AG04449 (cell line): ENCODE results near the gene CCDC97.

Experiments
- CTCF ChIA-PET: fragments of 350-600 bp; formaldehyde crosslinking; extraction: SDS; loops from one replicate; lab custom pipeline; 2021; ENCODE audit warnings: antibody characterized with exemption; lab: Yijun Ruan, JAX
- POLR2A ChIA-PET: fragments of 400-600, 350-600 bp; formaldehyde crosslinking; extraction: SDS; loops from one replicate; lab custom pipeline; 2020; ENCODE audit warnings: antibody characterized with exemption, inconsistent platforms; lab: Yijun Ruan, JAX
- DNase-seq: peaks from one replicate; pipeline ENCODE4 v3.0.0-alpha.2; 2010; ENCODE audit warnings: low read depth, low spot score
- H3K4me3 ChIP-seq: 2 replicates; pipeline ENCODE4 v1.5.1; 2011; ENCODE audit warnings: low read depth, mild to moderate bottlenecking, control low read depth, low read length
- TF ChIP-seq, protein P1 (sequence below): IDR thresholded peaks from one replicate; pipeline ENCODE4 v1.5.1; 2011; ENCODE audit warnings: mild to moderate bottlenecking, moderate library complexity, low read length, control low read depth, inconsistent platforms; ENCODE audit not compliant: insufficient read depth; ENCODE audit errors: missing control alignments

Gene CCDC97

DNA sequence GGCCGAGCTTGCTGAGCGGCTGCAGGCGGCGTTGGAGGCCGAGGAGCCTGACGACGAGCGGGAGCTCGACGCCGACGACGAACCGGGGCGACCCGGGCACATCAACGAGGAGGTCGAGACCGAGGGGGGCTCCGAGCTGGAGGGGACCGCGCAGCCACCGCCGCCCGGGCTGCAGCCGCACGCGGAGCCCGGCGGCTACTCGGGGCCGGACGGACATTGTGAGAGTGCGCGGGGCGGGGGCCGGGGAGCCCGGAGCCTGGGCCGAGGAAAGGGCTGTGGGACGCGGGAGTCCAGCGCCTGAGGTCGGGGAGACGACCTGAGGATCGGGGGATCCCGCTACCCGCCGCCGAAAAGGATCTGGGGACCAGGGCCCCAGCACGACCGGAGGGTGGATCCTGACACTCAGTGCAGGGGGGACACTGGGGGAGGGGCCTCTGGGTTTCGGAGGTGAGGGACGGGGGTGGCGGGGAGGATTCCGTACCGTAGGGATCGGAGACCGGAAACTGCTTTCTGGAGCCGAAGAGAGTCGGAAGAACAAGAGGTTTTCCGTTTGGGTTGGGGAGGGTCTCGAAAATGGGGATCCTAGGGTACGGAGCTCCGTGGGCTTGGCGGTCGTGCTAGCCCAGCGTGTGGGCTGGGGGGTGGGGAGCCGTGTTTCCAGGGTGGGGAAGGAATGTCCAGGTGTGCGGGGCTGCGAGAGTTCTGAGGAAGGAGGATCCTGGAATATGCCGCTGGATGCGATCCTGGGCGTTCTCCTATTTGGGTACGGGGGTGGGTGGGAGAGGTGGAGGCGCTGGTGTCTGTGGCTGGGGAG is 45.2 kb upstream of the CCDC97 start:
- no peak for DNase-seq
- CTCF ChIA-PET = interaction anchor here (1.0 to 14.0 kb wide), 10 partner anchors 10 to 87 kb away, joined by 3 to 205 read pairs (median 8); no protein-coding TSS in a partner anchor

DNA sequence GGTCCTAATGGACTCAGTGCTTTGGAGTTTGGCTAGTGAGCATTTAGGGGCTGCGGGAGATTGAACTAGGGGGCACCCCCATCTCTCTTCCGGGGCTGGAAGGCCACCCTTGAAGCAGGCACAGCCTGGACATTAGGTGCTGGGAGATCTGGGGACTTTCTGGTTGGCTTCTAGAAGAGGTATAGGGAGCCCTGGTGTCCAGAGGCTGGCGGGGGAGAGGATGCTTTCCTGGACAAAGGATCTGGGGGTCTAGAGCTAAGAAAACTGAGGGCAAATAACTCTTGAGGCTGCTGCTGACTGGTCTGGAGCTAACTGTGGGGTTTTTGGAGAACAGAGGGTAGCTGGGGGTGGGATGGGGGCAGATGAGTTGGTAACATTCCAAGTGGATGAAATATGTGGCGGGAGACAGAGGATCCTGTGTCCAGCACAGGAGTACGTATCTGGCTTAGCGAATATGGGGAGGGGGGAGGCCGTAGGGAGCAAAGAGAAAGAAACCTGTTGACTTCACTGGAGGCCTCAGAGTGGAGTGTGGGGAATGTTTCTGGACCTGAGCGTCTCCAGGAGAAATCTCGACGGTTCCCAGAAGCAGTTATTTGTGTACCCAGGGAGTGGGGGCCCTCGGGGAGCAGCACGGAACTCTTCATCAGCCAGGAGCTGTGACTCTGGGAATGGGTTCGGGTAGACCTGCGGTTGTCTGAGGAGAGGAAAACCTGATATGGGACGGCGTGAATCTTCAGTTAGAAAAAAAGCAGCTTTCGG is 44.4 kb upstream of the CCDC97 start:
- TF ChIP-seq, protein P1, sequence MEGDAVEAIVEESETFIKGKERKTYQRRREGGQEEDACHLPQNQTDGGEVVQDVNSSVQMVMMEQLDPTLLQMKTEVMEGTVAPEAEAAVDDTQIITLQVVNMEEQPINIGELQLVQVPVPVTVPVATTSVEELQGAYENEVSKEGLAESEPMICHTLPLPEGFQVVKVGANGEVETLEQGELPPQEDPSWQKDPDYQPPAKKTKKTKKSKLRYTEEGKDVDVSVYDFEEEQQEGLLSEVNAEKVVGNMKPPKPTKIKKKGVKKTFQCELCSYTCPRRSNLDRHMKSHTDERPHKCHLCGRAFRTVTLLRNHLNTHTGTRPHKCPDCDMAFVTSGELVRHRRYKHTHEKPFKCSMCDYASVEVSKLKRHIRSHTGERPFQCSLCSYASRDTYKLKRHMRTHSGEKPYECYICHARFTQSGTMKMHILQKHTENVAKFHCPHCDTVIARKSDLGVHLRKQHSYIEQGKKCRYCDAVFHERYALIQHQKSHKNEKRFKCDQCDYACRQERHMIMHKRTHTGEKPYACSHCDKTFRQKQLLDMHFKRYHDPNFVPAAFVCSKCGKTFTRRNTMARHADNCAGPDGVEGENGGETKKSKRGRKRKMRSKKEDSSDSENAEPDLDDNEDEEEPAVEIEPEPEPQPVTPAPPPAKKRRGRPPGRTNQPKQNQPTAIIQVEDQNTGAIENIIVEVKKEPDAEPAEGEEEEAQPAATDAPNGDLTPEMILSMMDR = no peak
- ChIA-PET POLR2A (interaction anchor here (0.8 to 1.4 kb wide), 4 partner anchors 39 to 68 kb away, joined by 3 to 5 read pairs (median 4); partner anchors contain the start of gene AXL), CTCF (interaction anchor here (1.0 to 14.0 kb wide), 8 partner anchors 9 to 86 kb away, joined by 3 to 205 read pairs (median 6); no protein-coding TSS in a partner anchor)
- no peak for DNase-seq
- H3K4me3 ChIP-seq = peak overlapping the region; percentile 87

More for the DNA sequence above, 45.2 kb upstream of the CCDC97 start:
- POLR2A ChIA-PET = interaction anchor here (0.7 to 3.7 kb wide), 9 partner anchors 8 to 61 kb away, joined by 3 to 28 read pairs (median 5); partner anchors contain the start of gene AXL
- H3K4me3 ChIP-seq = peak overlapping the region; percentile 87
- TF ChIP-seq, protein P1 = no peak

DNA sequence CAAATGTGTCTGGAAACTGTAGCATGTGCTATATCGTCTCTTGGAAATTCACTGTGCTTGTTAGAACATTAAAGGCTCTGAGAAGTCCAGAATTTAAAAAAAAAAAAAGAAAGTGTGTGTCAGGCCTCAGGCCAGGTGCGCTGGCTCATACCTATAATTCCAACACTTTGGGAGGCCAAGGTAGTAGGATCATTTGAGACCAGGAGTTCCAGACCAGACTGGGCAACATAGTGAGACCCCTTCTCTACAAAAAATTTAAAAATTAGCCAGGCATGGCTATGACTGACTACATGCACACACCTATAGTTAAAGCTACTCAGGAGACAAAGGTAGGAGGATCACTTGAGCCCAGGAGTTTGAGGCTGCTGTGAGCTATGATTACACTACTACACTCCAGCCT is 40.9 kb upstream of the CCDC97 start:
- ChIA-PET POLR2A (interaction anchor here (0.7 to 1.2 kb wide), 2 partner anchors 10 to 140 kb away, joined by 3 to 6 read pairs; no protein-coding TSS in a partner anchor), CTCF (interaction anchor here (1.3 to 14.0 kb wide), 4 partner anchors 32 to 63 kb away, joined by 3 to 205 read pairs (median 7); no protein-coding TSS in a partner anchor)
- TF ChIP-seq, protein P1 = no peak
- no peak overlapping the region for H3K4me3 ChIP-seq
- no peak for DNase-seq

DNA sequence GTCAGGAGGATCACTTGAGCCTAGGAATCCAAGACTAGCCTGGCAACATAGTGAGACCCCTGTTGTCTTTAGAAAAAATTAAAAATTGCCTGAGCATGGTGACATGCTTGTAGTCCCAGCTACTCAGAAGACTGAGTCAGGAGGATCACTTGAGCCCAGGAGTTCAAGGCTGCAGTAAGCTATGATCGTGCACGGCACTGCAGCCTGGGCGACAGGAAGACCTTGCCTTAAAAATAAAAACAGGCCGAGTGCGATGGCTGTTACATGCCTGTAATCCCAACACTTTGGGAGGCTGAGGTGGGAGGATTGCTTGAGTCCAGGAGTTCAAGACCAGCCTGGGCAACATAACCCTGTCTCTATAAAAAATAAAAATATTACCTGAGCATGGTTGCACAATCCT is 40.4 kb upstream of the CCDC97 start:
- DNase-seq = no peak
- TF ChIP-seq, protein P1 = no peak
- H3K4me3 ChIP-seq = no peak overlapping the region
- CTCF ChIA-PET = interaction anchor here (1.3 to 14.0 kb wide), 3 partner anchors 31 to 63 kb away, joined by 3 to 205 read pairs (median 5); no protein-coding TSS in a partner anchor
- POLR2A ChIA-PET = interaction anchor here (1.2 kb wide), 1 partner anchor 10 kb away, joined by 3 read pairs; no protein-coding TSS in a partner anchor

DNA sequence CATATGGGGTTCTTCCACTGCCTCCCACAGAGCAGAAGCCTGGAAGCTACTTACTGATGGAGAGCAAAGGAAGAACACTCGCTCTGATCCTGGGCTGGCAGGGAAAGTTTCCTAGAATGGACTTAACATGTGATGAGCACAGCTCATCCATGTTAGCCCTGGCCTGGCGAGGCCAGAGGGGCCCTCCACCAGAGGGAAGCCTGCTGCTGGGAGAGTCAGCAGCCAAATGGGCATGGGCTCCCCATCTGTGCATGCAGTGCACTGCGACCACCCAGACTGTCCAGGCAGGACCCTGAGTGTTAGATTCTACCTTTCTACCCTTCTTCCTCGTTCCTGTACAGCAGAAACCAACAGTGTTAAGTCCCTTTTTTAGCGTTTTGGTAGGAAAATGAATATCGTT is 36.9 kb upstream of the CCDC97 start:
- ChIA-PET POLR2A (interaction anchor here (1.0 kb wide), 1 partner anchor 9 kb away, joined by 3 read pairs; the partner anchor contains the start of gene HNRNPUL1), CTCF (interaction anchor here (0.6 to 2.6 kb wide), 2 partner anchors 35 to 47 kb away, joined by 3 to 17 read pairs; no protein-coding TSS in a partner anchor)
- TF ChIP-seq, protein P1 = no peak

More for the DNA sequence above, 36.9 kb upstream of the CCDC97 start:
- no peak for DNase-seq
- no peak overlapping the region for H3K4me3 ChIP-seq
